GM11168 (cell line): Measurements from ENCODE around the gene MGAT3.

Experiments used
- in situ Hi-C: fragments of 300-500 bp; cut with MboI; formaldehyde crosslinking; loops from one replicate; pipeline ENCODE4 v1.12.0; 2022; ENCODE audit warnings: low sequenced_read_pairs; ENCODE audit not compliant: unreplicated experiment

The MGAT3 gene

DNA sequence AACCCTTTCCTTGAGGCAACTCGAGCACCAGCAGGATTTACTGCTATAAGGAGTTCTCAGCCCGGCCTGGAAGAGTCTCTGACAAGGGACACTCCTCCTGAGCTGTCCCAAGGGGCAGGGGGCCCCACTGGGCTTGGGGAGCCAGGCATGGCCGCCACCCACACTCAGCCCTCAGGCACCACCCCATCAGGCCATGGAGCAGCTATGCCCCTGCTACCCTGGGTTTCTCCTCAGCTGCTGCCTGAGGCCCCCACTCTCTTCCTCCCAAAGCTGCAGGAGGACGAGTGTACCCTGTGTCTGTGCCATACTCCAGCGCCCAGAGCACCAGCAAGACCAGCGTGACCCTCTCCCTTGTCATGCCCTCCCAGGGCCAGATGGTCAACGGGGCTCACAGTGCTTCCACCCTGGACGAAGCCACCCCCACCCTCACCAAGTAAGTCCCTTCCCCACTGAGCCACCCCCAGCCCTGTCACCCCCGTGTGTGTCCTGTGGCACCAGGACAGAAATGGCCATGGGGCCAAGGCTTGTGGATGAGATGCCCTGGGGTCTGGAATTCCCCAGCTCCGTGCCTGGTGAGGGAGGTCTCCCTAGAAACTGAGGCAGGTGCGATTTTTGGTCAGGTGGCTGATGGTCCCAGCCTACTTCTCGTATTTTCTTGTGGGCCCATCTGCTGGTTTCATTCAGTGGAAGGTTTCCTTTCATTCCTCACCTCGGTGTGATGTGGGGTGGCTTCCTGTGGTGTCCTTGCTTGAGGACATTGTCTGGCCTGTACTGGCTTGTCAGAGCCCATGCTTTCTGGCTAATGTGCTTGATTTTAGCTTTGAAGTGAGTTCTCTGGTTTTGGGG, 28.8 kb upstream of the MGAT3 start:
- in situ Hi-C loops: no loop called here

DNA sequence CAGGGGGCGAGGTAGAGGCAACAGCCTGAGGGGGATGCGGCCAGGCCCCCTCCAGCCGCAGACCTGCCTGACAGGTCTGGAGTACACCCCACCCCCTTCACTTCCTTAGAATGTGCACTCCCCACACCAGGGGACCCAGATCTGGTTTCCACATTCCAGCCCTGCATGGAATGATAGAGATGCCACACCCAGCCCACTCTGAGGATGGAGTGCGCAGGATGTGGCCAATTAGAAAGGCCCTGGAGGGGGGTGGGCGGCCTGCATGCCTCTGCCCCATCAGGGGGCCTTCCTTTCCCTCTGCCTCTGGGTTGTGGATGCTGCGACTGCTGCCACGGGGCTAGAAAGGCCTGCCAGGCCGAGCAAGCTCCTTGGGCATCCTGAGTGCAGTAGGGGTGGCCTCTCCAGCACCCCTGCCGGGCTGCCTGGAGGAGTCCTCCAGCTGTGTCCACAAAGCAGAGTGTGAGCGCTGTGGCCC, 28.2 kb upstream of the MGAT3 start:
- in situ Hi-C loops: no loop called here

DNA sequence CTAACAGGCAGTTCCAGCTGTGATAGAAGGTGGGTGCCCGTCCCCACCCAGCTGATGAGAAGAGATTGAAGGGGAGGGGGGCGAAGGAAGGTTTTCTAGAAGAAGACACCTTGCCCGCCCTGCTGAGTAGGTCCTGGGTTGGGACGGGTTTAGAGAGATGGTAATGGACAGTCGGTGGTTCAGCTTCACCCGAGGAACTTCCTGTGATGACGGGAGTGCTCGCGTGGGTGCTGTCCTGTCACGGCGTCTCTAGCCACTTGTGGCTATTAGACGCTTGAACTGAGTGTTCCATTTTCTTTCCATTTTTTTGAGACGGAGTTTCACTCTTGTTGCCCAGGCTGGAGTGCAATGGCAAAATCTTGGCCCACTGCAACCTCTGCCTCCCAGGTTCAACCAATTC, 27.6 kb upstream of the MGAT3 start:
- in situ Hi-C loops: no loop called here

DNA sequence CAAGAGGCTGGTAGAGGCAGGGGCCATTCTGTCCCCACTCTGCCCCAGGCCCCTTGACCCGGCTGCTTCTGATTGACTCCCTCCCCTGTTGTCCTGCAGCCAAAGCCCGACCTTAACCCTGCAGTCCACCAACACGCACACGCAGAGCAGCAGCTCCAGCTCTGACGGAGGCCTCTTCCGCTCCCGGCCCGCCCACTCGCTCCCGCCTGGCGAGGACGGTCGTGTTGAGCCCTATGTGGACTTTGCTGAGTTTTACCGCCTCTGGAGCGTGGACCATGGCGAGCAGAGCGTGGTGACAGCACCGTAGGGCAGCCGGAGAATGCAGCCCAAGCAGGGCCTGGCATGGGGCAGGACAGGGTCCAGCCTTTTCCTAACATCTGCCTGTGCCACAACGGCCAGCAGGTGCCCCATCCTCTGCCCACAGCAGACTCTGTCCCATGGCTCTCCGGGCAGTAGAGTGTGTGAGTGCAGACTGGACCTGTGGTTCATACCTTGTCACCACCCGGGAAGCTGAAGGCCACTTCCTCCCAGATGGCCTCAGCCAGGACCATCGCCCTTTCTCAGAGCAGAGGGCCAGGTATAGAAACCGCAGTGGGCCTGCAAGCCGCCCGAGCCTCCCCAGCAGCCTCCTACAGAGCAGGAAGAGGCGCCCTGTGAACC, 26.8 kb upstream of the MGAT3 start:
- in situ Hi-C loops: no loop called here

DNA sequence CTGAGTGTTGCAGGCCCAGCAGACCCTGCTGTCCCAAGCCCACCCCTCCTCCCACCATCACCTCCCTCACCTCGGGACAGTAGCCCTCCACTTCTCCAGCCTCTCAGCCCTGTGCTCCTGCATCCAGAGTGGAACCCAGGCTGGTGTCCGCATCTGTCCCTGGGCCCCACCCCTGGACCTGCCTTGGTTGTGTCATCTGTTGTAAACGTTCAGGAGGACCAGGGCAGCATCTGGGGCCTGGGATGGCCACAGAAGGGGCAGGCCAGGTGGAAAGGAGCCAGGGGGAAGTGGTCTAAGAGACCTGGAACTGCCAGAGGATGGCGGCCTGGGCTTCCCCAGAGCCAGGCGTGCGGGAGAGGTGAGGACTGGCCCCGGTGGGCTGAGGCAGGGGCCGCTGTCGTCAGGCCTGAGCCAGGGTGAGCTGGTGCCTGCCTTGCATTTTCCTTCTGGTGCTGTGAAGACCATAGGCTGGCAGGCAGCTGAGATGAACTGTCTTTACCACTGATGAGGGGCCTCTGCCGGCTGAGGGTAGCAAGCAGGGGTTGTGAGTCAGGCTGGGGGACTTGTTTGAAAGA, 26.1 kb upstream of the MGAT3 start:
- in situ Hi-C loops: no loop called here

DNA sequence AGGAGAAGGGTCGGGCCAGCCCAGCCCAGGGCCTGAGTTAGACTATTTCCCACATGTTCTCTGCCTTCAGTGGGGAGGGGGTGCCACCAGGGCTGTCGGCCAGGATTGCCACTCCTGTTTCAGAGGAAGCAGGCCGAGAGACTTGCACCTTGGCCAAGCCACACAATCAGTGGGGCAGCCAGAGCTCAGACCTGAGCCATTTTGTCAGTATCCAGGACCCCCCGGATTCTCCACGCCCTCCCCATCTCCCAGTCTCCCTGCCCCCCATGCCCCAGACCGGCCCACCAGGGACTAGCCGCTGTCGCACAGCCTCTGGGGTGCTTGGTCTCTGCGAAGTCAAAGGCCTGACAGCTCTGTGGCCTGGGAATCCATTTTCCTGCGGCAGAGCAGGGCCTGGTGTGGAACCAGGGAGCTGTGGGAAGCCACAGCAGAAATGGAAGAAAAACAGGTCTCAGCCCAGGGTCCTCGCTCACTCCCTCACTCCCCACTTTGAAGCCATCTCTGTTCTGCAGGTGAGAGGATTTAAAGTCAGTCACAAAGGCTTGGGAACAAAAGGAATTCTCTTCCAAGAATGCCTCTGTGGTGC, 25.5 kb upstream of the MGAT3 start:
- in situ Hi-C loops: no loop called here

DNA sequence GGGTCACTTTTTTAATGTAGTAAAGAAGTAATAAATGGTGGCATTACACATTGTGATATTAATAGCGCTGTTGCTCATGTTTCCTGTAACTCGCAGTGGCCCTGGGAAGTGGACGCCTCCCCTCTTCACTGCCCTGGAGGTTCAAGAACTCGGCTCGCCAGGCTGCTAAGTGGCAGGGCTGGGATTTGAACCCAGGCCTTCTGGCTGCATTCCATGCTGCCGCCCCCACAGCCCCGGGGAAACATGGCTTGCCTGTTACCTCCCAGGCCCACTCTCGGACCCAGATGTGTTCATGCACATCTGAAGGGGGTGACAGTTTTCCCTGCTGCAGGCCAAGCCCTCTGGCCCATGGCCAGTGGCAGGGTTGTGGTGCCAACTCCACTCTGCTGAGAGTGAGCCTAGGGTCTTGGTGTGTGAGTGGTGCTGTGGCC, 25.0 kb upstream of the MGAT3 start:
- in situ Hi-C loops: no loop called here

DNA sequence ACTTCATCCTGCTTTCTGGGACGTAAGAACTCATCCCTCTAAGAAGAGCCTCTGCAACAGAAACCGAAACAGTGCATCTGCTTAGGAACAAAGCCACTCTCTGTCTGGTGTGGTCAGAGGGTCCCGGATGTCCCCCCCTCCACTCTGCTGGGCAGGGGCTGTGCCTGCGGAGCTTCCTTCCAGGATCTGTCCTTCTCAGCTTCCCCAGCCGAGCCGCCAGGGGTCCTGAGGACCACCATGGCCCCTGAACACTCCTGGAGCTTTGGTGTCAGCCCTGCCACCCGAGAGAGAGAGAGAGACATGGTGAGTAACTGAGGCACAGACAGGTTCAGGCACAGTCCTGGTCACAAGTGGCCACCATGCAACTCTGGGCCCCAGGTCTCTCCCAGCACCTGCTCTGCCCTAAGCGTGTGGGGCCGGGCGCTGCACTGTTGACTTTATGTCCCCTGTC, 24.4 kb upstream of the MGAT3 start:
- in situ Hi-C loops: no loop called here

DNA sequence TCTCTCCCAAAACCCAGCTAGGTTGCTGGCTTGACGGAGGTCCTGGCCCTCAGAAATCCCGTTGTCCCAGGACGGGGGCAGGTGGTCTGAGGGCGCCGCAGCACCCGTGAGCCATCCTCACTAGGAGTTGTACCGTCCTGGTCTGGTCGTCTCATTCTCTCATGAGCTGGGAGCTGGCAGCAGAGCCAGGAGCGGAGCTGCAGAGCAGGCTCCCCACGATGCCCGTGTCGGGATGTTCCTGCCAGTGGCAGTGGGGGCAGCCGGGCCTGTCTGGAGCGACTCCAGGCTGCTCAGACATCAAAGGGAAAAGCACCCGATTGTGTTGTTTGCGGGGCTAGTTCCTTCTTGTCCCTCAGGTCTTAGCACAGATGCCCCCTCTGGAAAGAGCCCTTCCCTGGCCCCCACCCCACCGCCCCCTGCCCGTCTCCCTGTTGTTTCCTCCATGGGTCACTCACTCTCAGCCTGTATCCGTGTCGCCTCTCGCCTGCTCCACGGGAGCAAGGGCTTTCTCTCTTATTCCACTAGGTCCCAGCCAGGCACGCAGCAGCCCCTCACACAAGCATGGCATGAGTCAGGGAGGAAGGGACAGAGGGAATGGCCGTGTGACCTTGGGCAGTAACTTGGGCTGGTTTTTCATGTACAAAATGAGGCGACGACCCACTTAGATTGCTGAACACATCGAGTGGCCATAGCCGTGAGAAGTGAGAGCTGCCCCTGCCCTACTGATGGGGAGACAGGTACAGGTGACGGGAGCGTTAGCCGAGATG, 23.2 kb upstream of the MGAT3 start:
- in situ Hi-C loops: no loop called here

DNA sequence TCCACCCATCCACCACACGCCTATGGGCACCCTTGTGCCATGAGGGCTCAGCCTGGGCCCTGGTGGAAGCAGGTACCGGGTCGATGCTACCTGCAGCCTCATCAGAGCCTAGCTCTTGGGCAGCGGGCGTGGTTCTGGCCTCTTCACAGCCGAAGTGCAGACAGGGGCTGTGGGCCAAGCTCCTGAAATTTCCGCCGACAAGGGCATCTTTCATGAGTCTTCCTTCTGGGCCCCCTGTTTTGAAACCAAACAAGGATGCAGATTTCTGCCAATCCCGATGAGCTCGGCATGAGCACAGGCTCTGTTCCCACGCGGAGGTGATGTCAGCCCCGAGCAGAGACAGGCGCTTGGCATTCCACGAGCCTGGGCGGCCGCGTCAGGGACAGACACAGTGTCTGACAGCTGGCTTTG, 22.6 kb upstream of the MGAT3 start:
- in situ Hi-C loops: no loop called here

DNA sequence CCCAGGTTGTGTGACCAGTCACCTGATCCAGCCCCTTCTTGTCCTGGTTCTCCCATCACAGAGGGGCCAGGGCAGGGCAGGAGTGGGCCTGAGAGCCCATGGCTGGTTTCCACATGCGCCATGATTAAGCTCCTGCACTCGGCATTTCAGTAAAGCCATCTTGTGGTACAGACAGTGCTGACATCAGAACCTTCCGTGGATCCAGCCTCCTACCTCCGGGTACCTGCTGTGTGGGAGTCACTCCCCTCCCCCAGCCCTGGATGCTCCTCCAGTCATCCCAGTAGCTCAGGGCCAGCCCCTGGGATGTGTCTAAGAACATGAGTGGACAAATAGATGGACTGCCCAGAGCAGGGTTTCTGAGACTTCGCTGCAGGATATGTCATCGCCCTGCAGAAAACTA, 22.1 kb upstream of the MGAT3 start:
- in situ Hi-C loops: no loop called here

DNA sequence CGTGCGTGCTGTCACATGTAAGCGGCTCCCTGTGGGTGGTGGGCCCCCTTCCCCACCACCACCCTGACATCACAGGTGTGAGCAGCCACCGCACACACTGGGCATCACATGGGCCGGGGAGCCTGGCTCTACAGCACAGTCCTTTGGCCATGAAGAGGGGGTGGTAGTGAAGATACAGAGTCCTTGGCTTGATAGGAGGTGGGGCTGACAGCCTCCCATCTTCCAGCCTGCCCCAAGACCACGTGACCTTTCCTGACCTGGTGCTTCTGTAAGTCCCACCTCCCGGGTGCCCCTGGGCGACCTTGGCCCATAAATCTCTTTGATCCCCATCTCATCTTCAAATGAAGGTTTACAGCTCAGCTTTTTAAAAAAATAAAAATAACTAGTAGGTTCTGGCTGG, 21.2 kb upstream of the MGAT3 start:
- in situ Hi-C loops: no loop called here

DNA sequence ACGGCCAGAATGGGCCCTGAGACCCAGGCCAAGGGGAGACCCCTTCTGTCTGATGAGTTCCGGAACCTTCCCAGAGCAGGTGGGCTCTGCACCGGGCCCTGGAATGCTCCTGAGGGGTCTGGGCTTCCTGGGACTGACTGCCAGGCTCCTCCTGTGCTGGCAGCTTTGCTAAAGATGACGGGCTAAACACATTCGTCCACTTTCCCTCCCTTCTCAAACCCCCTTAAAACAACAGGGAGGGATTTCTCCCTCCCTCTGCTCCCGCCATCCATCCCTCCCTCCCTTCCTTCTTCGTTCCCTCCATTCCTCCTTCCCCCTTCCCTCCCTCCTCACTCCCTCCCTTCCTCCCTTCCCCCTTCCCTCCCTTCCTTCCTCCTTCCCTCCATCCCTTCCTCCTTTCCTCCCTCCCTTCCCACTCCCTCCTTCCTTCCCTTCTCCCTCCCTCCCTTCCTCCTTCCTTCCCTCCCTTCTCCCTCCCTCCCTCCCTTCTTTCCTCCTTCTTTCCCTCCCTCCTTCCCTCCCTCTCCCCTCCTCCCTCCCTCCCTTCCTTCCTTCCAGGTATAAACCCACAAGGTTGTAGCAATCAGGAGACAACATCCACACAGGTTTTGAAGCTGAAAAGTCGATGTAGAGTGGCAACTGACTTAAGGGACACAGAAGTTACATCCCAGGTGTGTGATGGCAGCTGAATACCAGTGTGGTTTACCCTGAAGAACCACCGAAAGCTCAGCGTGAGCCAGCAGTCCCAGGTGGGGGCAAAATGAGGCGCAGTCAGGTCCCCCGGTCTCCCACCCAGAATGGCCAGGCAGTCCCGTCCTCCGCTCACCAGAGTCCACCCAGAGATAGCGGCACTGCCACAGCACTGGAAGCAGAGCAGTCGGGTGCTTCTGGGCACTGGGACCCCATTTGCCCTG, 18.8 kb upstream of the MGAT3 start:
- in situ Hi-C loops: no loop called here

DNA sequence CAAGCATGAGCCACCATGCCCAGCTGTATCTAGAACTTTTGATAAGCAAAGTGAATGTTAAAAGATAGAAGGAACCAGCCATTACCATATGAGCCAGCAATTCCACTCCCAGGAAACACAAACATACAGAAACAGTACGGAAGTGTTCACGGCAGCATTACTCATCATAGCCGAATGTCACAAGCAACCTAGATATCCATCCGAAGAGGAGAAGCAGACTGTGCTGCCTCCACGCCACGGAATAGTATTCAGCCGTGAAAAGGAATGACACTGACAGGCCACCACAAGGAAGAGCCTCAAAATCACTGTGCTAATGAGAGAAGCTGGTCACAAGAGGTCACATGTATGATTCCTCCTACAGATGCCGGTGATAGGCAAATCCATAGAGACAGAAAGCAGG, 17.6 kb upstream of the MGAT3 start:
- in situ Hi-C loops: no loop called here

DNA sequence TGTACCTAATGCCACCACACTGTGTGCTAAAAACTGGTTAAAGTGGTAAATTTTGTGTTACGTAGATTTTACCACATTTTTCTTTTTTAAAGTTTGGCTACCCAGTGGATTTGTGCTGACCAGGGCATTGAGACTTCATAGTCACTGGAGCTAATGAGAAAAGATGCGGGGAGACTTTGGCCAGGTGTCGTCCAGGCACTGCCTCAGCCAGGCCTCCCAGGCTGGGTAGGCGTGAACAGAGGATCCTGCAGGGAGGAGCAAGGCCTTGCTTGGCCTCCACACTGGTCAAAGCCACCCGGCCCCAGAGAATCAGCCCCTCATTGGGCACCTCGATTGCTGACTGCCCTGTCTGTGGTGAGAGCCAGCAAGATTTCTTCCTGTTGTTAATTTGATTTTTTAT, 13.4 kb upstream of the MGAT3 start:
- in situ Hi-C loops: no loop called here

DNA sequence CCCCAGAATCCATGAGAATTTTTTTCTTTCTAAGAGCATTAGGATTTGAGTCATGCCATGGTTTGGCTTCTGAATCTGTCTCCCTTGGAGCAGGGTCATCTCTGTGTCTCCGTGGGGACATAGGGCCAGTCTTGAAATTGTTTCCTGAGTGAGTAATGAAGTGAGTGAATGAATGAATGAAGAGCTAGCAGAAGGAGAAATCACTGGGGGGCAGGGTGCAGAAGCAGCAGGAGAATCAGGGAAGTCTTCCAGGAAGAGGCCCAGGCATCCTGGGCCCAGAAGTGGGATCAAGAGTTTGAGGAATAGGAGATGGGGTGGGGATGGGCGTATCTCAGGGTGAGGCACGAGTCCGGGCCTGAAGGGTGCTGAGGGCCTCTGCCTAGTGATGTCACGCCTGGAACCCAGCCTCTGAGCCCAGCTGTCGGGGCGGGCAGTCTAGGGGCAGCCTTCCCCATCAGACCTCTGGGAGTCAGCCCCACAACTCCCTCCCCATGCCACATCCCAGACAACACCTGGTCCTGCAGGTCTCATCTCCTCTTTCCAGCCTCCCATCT, 12.5 kb upstream of the MGAT3 start:
- in situ Hi-C loops: no loop called here

DNA sequence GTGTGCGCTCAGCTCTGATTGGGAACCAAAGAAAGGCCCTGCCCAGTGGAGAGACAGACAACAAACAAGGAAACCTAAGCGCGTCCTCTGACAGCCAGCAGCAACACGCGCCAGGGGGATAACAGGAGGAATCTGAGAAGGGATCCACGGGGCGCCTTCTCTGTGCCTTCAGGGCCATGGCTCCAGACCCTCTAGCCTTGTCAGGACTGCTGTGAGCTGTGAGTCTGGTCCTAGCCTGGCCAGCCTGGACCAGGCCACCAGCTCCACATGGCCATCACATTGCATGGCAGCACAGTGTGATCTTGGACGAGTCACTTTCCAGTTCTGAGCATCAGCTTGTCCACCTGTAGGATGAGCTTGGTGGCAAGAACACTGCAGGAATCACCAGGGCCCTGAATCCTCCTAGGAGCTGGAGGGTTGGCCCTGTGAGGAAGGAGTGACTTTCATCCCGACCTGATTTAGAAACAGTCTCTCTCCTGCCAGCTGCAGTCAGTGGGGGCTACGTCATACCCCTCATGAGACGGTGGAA, 11.8 kb upstream of the MGAT3 start:
- in situ Hi-C loops: no loop called here

DNA sequence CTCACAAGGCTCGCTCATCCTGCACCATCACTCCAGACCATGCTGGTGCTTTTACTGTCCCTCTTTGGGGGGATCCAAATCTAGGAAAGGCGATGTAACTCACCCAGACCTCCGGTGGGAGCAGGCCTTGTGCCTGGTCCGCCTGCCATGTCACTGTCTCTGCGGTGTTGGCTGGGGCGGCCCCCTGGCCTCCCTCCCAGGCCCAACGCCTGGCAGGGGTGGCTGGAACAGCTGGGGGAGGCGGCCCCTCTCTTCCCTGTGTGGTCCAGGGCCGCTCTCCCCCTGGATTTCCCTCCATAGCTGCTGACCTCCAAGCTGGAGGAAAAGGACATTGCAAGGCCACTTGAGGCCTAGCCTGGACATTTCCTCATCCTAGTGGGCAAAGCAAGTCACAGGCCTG, 11.1 kb upstream of the MGAT3 start:
- in situ Hi-C loops: no loop called here

DNA sequence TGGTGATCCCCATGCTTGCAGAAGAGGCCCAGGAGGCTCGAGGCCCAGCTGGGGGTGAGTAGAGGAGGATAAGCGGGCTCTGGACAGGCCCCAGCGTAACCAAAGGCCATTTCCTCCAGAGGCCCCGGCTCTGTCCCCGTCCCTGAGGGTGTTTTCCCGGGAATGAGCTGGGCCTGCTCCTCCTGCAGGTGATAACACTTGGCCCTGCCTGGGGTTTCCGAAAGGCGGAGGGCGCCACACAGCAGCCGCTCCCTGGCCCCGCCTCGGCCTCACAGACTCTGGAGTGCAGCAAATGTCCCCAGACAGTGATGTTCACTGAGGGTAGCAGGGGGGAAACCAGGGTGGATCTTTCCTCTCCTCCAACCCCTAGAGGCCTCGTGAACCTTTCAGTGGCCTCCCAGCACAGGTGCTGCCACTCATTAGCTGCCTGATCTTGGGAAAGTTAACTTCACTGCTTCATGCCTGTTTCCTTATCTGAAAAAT, 10.5 kb upstream of the MGAT3 start:
- in situ Hi-C loops: no loop called here
